ENCODE data around the gene DPP6. TPM values are rescaled to one million over a fixed set of nuclear protein-coding genes. Genes with fewer than 3 reads are reported as not detected.

DPP6 gene
- total and polyA plus RNA-seq, 9 of the 15 experiments (the other 6 are each of a cell fraction or from before 2014, with no cell fraction given): not detected

- FAIRE-seq (no peak), ATAC-seq (peak; percentile 71), DNase-seq (ENCODE audit: extremely low read depth in 1 of 4, low spot score in 3 of 4) (no peak)
- in situ Hi-C loops (cut with MboI) (no loop called here), intact Hi-C loops (cut with micrococcal nuclease) (no loop called here)
- Histone ChIP-seq H3K79me2 (ENCODE audit: control insufficient read depth, insufficient read depth, low read length) (no peaks in the 10 kb centered on the region), H3K9me3 (replicated peaks; ENCODE audit: control insufficient read depth, insufficient read depth, low read depth, low read length) (no peaks in the 10 kb centered on the region), H4K20me1 (replicated peaks; ENCODE audit: control insufficient read depth, insufficient read depth, low read length) (no peaks in the 10 kb centered on the region), H3K4me2 (ENCODE audit: insufficient read depth, low read length) (no peak overlapping the region), H3K4me3 (no peak overlapping the region), H3K27me3 (ENCODE audit: control insufficient read depth in 2 of 2, insufficient read depth in 2 of 2, low read length in 2 of 2) (peaks cover 67 to 78% of the 10 kb centered on the region in 2 experiments), H3K27ac (ENCODE audit: extremely low read depth, low read depth, low read length) (no peak overlapping the region), H2AFZ (ENCODE audit: low read depth, low read length) (no peak overlapping the region), H3K9ac (ENCODE audit: insufficient read depth in 1 of 2, low read depth in 2 of 2, low read length in 2 of 2) (no peak overlapping the region), H3K4me1 (replicated peaks in 1 of 2; ENCODE audit: control insufficient read depth in 2 of 2, insufficient read depth in 2 of 2, low read length in 2 of 2) (no peaks in the 10 kb centered on the region), H3K36me3 (ENCODE audit: control insufficient read depth, insufficient read depth, low read length) (no peaks in the 10 kb centered on the region), H3K9me1 (ENCODE audit: control insufficient read depth, insufficient read depth, low read length) (no peaks in the 10 kb centered on the region)
- ChIA-PET CTCF (ENCODE audit: low intra/inter-chr PET ratio) (no interaction called here), POLR2A (interaction anchor here (1.4 kb wide), 1 partner anchor 19 kb away, joined by 4 read pairs; no protein-coding TSS in a partner anchor)
- peak; percentile 48 for TF ChIP-seq USF2 (CRISPR knock-in tag; IDR thresholded peaks at IDR 0.05)
- TF ChIP-seq ATF7 (IDR thresholded peaks at IDR 0.05): peak; percentile 40; the same call in 1 of the 2 replicates
- peak; percentile 71 for TF ChIP-seq USF1 (CRISPR knock-in tag; IDR thresholded peaks at IDR 0.05)
- no peak for TF ChIP-seq CREB1 (IDR thresholded peaks at IDR 0.05)
- no peak for TF ChIP-seq CREB1 (CRISPR knock-in tag; IDR thresholded peaks at IDR 0.05)
- TF ChIP-seq RFX5 (IDR thresholded peaks at IDR 0.05; ENCODE audit: low read depth, low read length): no peak
- 0 out of 2 replicates have a peak, but pooled peaks have one; percentile 14 for TF ChIP-seq CREM (IDR thresholded peaks at IDR 0.05; ENCODE audit: low read depth)
- peak; percentile 29 to 31; a peak in 1 of 4 replicates for TF ChIP-seq MNT (conservative IDR thresholded peaks at IDR 0.05)
- BruUV-seq (replicated peaks): no TSS peak
- 2% methylated on average over 16 of the region's 16 CpGs for WGBS (ENCODE audit: insufficient coverage, low coverage, missing lambda C conversion rate)
These were observed 540.2 kb downstream of the DPP6 start for GRCh38 chr7:154592388-154592787.
